ENCODE data around the gene ITGAL.
"Not testable (repeated sequence)": the region's sequence is repeated elsewhere in the genome, so short reads cannot be mapped to it uniquely, and the experiment has no call there.

The ITGAL gene

DNA sequence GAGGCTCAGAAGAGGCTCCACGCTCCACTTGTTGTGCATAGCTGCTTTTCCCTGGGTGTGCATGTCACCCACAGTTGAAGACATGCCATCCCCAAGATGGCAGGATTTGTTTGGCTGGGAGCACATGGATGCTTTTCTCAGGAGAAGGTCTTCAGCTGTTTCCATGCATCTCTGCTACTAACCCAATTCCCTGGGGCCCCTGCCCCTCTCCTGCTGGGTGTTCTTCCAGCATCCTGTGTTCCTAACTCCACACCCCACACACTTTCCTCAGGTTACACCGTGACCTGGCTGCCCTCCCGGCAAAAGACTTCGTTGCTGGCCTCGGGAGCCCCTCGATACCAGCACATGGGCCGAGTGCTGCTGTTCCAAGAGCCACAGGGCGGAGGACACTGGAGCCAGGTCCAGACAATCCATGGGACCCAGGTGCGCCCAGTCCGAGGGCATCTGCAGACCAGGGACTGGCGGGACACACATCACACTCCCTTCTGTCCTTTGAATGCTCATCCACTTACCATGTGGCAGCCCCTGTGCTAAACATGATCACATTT, 21.5 kb downstream of the ITGAL start:
- no peak for DNase-seq

DNA sequence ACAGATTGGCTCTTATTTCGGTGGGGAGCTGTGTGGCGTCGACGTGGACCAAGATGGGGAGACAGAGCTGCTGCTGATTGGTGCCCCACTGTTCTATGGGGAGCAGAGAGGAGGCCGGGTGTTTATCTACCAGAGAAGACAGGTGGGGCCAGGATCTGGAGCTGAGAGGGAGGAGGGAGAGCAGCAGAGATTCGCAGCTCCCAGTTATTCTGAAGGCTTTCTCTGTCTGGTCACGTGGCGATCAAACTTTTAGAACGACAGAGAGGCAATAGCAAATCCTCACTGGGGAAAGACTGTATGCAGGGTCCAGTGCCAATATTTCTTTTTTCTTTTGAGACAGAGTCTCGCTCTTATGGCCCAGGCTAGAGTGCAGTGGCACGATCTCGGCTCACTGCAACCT, 22.2 kb downstream of the ITGAL start:
- DNase-seq: no peak

DNA sequence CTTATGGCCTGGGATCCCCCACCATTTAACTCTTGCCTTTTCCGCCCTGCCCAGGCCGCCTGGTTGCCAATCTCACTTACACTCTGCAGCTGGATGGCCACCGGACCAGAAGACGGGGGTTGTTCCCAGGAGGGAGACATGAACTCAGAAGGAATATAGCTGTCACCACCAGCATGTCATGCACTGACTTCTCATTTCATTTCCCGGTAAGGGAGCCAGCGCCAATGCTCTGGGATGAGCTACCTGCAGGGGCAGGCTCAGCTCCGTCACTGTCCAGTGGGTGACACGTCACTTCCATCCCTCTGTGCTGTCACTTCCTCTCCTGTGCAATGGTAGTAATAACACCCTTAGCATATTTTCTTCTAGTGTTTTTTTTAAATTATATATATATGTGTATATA, 26.7 kb downstream of the ITGAL start:
- DNase-seq: no peak

DNA sequence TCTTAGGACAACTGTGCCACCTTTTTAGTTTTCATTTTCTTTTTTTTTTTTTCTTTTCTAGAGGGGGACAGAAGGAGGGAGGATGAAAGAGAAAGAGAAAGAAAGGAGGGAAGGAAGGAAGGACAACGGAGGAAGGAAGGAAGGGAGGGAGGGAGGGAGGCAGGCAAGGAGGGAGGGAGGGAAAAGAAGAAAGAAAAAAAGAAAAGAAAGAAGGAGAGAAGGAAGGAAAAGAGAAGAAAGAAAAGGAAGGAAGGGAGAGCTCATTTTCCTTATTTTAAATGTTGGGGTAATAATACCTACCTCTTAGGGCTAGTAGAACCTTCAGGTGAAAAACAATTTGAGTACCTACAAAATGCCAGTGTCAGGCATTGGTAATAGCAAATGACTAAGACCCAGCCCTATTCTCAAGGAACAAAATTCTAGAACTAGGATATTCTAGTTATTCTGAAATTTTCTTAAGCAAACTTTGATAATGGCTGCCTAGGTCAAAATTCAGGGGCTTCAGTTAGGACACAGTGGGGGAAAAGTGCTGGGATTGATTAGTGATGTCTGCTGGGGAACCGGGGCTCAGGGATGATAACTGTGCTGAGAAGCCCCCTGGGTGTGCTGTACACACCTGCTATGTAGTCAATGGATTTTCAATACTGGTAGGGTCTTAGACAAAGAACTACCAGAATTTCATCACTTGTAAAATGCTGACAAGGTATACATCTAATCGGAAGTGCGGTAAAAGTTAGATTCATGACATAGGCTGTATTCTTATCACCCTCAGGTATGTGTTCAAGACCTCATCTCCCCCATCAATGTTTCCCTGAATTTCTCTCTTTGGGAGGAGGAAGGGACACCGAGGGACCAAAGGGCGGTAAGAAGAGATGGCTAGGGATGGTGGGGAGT, 31.1 kb downstream of the ITGAL start:
- no peak for DNase-seq

DNA sequence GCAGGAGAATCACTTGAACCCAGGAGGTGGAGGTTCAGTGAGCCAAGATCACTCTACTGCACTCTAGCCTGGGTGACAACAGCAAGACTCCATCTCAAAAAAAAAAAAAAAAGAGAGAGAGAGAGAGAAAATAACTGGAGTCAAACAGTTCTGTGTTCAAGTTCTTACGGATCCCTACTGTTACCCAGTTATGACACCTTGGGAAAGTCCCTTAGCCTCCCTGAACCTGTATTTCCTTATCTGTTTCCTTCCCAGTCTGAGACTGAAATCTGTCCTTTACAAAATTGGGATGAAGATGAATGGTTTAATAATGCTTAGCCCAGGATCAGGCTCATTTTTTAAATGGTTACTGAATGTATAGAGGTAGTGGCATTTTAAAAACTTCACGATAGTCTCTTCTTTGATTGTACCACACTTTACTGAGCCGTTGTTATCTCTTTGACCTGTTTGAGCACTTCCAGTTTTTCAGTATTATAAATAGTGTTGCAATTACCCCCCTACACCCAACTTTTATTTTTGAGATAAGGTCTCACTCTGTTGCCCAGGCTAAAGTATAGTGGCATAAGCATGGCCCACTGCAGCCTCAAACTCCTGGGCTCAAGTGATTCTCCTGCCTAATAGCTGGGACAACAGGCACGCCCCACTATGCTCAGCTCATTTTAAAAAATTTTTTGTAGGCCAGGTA, 36.7 kb downstream of the ITGAL start:
- DNase-seq: no peak

DNA sequence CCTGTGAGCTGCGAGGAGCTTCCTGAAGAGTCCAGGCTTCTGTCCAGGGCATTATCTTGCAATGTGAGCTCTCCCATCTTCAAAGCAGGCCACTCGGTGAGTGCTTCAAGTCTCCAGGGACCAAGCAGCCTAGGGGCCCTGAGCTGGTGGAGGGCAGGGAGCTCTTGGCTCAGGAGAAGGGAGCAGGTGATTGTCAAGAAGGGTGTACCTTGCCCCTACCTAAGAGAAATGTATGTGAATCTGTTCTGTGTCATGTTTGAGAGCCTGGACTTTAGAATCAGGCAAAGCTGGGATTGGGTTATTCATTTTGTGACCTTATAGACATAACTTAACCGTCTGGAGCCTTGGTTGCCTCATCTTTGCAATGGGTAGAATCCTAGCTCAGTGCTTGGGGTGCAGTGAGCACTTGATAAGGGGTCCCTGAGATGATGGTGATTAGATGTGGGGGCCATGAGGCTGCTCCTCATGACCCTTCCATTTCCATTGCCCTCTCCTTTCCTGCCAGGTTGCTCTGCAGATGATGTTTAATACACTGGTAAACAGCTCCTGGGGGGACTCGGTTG, 37.9 kb downstream of the ITGAL start:
- DNase-seq: no peak

DNA sequence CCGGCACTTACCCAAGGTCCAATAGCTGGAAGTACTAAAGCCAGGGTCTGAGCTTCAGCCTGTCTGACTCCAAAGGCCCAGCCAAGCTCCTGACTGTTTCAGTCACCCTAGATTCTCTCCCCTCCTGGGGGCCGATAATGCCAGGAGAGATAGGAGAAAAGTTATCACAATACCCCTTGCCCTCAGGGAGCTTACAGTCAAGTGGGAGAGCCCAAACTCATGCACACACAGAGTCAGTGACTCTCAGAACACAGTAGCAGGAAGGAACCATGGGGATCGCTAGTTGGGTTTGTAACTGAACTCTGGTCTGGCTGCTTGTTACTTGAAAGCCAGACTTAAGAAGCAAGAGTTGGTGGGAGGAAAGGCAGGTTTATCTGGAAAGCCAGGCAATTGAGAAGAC, 39.0 kb downstream of the ITGAL start:
- DNase-seq: no peak

DNA sequence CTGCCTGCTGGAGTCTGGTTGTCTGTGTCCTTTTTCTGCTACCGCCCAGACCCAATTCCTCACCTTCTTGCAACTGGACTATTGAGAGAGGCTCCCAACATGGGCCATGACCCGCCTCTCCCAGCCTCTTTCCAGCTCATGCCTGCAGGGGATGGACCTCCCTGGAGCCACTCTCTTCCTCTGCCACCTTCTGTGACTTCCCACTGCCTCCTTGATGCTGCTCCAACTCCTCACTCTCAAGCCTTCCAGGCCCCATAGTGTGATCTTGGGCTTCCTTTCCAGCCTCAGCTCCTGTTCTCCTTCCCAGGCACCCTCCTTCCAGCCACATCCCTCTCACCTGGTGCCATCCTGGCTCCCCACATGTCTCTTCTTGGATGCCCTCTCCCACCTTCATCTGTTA, 42.7 kb downstream of the ITGAL start:
- DNase-seq: no peak

DNA sequence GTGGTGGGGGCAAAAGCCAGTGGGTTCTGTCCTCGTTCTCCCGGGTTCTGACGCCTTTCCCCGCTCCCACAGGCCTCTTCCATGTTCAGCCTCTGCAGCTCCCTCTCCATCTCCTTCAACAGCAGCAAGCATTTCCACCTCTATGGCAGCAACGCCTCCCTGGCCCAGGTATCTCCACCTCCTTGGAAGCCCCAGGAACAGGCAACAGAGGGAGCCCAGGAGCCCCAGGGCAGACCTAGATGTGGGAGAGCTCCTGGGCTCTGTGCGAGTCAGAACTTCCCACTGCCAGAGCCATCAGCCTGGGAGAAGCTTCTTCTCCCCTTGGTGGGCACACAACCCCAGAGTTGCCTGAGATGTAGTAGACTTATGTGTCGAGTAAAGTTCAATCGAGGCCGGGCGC, 46.0 kb downstream of the ITGAL start:
- no peak for DNase-seq

DNA sequence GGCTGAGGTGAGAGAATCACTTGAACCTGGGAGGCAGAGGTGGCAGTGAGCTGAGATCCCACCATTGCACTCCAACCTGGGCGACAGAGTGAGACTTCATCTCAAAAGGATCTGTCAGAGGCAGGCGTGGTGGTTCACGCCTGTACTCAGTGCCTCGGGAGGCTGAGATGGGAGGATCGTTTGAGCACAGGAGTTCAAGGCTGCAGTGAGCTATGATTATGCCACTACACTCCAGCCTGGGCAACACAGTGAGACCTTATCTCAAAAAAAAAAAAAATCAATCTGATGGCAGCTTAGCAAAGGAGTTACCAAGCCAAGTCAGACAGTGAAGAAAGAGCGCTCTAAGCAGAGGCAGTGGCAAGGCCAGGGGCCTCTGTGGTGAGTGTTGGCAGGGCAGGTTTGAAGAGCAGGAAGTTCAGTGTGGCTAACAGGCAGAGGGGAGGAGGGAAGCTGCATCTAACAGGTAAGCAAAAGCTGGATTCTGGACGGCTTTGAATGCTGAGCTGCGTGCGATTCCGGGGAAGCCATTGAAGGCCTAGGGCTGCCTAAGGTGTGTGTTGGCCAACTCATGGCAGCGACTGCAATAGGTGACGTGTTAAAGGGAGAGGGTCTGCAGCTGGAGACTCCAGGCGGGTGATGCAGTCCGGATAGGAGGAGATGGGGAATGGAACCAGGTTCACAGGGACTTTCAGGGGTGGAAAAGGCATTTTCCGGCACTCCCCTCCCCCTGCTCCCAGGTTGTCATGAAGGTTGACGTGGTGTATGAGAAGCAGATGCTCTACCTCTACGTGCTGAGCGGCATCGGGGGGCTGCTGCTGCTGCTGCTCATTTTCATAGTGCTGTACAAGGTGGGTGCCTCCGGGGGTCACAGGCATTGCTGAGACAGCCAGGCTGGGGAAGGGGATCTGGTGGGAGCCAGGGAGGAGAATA, 46.8 kb downstream of the ITGAL start:
- DNase-seq: no peak

DNA sequence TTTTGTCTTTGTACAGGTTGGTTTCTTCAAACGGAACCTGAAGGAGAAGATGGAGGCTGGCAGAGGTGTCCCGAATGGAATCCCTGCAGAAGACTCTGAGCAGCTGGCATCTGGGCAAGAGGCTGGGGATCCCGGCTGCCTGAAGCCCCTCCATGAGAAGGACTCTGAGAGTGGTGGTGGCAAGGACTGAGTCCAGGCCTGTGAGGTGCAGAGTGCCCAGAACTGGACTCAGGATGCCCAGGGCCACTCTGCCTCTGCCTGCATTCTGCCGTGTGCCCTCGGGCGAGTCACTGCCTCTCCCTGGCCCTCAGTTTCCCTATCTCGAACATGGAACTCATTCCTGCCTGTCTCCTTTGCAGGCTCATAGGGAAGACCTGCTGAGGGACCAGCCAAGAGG, 48.9 kb downstream of the ITGAL start:
- no peak for DNase-seq

DNA sequence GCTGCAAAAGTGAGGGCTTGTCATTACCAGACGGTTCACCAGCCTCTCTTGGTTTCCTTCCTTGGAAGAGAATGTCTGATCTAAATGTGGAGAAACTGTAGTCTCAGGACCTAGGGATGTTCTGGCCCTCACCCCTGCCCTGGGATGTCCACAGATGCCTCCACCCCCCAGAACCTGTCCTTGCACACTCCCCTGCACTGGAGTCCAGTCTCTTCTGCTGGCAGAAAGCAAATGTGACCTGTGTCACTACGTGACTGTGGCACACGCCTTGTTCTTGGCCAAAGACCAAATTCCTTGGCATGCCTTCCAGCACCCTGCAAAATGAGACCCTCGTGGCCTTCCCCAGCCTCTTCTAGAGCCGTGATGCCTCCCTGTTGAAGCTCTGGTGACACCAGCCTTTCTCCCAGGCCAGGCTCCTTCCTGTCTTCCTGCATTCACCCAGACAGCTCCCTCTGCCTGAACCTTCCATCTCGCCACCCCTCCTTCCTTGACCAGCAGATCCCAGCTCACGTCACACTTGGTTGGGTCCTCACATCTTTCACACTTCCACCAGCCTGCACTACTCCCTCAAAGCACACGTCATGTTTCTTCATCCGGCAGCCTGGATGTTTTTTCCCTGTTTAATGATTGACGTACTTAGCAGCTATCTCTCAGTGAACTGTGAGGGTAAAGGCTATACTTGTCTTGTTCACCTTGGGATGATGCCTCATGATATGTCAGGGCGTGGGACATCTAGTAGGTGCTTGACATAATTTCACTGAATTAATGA, 49.5 kb downstream of the ITGAL start:
- DNase-seq: no peak

DNA sequence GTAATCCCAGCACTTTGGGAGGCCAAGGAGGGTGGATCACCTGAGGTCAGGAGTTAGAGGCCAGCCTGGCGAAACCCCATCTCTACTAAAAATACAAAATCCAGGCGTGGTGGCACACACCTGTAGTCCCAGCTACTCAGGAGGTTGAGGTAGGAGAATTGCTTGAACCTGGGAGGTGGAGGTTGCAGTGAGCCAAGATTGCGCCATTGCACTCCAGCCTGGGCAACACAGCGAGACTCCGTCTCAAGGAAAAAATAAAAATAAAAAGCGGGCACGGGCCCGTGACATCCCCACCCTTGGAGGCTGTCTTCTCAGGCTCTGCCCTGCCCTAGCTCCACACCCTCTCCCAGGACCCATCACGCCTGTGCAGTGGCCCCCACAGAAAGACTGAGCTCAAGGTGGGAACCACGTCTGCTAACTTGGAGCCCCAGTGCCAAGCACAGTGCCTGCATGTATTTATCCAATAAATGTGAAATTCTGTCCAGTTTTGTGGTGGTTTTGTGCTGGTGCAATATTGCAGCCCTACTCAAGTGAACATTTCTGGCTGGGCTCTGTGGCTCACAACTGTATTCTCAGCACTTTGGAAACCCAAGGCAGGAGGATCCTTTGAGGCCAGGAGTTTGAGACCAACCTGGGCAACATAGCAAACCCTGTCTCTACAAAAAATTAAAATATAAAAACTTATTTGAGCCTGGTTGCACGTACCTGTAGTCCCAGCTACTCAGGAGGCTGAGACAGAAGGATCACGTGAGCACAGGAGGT, 50.3 kb downstream of the ITGAL start:
- not testable (repeated sequence) for DNase-seq

DNA sequence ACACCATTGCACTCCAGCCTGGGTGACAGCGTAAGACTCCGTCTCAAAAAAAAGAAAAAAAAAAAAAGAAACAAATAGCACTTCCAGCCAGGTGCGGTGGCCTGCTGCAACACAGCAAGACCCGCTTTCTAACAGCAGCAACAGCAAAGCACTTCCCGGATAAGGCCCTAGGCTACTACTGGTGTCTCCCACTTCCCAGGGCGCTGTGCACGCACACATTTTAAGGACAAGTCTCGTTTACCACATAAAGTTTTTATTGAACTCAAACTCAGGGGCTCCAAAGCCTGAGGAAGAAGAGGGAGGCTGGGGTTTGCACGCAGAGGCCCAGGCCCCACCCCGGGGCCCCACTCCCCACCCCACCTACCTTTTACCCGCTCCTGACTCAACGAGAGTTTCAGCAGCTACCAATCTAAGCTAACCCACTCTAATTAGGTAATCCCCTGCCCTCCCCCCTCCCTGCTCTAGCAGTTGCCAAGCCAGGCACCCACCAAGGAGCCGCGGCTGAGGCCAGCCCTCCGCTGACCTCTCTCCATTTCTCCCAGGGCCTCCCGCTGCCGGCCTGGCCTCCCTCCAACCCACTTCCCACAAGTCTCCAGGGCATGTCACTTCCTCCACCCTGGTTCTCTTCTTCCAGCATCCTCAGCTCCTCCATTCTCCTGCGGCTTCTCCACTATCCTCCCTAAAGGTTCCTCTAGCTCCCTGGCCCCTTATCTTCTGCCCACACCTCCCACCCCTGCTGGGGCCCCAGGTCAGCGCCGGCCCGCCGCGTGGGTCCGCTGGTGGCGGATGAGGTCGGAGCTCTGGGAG, 51.4 kb downstream of the ITGAL start:
- DNase-seq: no peak

DNA sequence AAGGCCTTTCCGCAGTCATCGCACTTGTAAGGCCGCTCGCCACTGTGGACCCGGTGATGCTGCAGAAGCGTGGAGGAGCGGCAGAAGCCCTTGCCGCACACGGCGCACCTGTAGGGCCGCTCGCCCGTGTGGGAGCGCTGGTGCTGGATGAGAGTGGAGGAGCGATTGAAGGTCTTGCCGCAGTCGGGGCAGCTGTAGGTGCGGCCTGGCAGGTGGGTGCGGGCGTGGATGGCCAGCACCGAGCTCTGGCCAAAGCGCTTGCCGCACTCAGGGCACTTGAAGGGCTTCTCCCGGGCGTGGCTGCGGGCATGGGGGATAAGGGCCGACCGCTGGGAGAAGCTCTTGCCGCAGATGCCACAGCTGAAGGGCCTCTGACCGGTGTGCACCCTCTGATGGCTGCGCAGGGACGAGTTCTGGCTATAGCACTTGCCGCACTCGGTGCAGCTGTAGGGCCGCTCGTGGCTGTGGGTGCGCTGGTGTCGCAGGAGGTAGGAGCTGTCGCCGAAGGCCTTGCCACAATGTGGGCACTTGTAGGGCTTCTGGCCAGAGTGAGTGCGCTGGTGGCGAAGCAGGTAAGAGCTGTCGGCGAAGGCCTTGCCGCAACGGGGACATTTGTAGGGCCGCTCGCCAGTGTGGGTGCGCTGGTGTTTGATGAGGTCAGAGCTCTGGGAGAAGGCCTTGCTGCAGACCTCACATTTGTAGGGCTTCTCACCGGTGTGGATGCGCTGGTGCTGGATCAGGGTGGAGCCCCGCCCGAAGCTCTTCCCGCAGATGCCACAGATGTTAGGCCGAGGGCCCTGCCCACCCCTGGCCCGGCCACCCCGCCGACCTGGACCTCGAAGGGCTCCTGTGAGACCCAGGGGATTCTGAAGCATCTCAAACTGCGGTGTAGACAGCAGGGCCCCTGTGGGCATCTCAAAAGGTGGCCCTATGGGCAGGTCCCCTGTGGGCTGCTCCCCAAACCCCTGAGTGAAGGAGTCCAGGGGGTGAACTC, 52.3 kb downstream of the ITGAL start:
- no peak for DNase-seq

DNA sequence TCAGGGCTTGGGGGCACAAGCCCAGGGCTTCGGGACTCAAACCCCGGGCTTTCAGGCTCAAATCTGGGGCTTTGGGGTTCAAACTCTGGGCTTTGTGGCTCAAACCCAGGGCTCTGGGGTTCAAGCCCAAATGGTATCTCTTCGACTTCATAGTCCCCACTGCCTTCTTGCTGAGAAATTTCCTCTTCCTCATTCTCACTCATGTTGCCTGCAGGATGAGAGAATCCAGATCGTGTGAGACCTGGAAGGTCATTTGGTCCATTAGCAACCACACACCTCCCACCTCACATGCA, 53.2 kb downstream of the ITGAL start:
- no peak for DNase-seq

DNA sequence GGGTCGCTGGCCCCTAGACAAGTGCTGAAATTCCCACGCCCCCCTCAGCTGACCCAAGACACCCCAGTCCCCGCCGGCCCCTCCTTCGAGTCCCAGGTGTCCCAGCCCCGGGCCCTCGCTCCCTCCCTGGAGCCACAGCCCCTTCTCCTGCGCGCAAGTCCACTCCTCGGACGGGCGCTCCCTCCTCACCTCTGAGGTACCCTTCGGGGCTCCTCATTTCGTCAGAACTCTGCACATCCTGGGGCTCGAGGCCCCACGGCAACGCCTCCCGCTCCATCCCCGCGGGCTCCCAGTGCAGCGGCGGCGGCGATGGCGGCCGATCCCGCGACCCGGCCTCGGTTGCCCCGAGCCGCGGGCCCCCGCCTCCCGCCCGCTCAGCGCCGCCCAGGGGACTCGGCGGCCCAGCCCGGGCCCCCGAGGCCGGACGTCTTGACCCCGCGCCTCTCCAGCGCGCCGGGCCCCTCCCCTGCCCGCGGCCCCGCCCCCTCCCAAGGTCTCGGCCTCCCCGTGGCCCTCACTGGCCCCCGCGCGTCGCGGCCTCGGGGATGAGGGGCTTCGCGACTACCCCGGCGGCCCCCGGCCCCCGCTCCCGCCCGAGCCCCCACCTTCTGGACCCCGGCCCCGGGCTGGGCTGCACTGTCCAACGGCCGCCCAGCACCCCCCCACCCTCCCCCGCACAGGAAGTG, 53.7 kb downstream of the ITGAL start, which contains the start of gene ZNF768:
Gene ZNF768, minus strand, starts transcription at position 430 of the 686 bp plus-strand sequence. Its CDS starts 153 bp downstream, at position 277.
- DNase-seq: peak; percentile 61

Data from NCI-H345 (cell line).